Measurements from ENCODE around the gene KIAA1671. TPM values are rescaled to one million over a fixed set of nuclear protein-coding genes. Genes with fewer than 3 reads are reported as not detected.

Gene KIAA1671
- total RNA-seq, 1 donor from 2014 or later = 8.3 TPM

DNA sequence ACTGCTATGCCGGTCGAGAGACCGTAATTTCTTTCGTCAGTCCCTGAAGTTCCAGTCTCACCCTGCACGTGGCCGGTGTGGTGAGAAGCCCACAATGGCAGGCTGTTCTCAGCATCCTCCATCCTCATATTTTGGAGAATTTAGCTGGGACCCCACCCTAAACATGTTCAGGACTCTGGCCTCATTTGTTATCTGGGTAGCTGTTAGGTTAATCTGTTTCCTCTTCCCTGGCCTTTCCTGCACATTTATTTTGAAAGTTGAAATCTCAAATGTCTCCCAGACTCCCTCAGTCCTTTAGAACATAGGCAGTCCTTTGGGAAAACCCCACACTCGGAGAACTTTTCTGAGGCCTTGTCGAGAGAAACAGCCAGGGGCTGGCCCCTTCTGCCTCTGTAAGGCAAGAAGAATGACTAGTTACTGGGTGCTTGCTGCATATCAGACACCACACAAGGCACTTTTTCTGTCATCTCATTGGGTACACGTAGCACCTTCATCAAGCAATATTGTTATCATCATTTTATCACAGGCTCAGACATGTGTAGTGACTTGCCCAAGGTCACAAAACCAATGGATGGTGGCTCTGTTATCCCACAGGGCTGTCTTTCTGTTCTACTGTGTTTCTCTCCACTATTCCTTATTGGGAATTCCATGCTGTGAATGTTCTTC is 137.8 kb downstream of the KIAA1671 start:
- H3K27ac Mint-ChIP-seq (ENCODE audit: unreplicated experiment) = no peak overlapping the region
- peaks cover 11% of the 10 kb centered on the region for H3K4me1 Mint-ChIP-seq (ENCODE audit: unreplicated experiment)

DNA sequence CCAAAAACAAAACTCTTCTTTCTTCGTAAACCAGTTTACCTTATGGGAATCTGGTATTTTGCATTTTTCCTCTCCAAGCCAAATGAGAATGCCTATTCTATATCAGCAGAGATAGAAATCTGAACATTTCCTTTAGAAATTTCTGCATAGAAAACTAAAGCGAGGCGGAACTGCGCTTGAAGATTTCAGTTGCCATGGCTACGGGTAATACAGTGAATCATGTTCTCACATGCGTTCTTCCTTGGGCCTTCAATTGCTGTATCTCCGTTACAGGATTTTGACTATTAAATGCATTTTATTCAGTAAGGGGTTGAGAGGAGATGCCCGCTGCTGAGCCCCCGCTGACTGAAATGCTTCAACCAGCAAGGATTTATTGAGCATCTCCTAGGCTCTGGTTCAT is 138.9 kb downstream of the KIAA1671 start:
- no peaks in the 10 kb centered on the region for H3K9me3 Mint-ChIP-seq (ENCODE audit: unreplicated experiment)
- no peaks in the 10 kb centered on the region for H3K36me3 Mint-ChIP-seq (ENCODE audit: unreplicated experiment)
- TF ChIP-seq, protein P1, sequence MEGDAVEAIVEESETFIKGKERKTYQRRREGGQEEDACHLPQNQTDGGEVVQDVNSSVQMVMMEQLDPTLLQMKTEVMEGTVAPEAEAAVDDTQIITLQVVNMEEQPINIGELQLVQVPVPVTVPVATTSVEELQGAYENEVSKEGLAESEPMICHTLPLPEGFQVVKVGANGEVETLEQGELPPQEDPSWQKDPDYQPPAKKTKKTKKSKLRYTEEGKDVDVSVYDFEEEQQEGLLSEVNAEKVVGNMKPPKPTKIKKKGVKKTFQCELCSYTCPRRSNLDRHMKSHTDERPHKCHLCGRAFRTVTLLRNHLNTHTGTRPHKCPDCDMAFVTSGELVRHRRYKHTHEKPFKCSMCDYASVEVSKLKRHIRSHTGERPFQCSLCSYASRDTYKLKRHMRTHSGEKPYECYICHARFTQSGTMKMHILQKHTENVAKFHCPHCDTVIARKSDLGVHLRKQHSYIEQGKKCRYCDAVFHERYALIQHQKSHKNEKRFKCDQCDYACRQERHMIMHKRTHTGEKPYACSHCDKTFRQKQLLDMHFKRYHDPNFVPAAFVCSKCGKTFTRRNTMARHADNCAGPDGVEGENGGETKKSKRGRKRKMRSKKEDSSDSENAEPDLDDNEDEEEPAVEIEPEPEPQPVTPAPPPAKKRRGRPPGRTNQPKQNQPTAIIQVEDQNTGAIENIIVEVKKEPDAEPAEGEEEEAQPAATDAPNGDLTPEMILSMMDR (IDR thresholded peaks at IDR 0.05) = no peak
- no peak for DNase-seq (ENCODE audit: extremely low spot score, unreplicated experiment)
- H3K4me3 Mint-ChIP-seq (ENCODE audit: unreplicated experiment) = no peak overlapping the region
- H3K4me1 Mint-ChIP-seq (ENCODE audit: unreplicated experiment) = peaks cover 7% of the 10 kb centered on the region
- no peak overlapping the region for H3K27ac Mint-ChIP-seq (ENCODE audit: unreplicated experiment)
- H3K27me3 Mint-ChIP-seq (ENCODE audit: unreplicated experiment) = peaks cover 12% of the 10 kb centered on the region

More for the DNA sequence above, 137.8 kb downstream of the KIAA1671 start:
- Mint-ChIP-seq H3K36me3 (ENCODE audit: unreplicated experiment) (no peaks in the 10 kb centered on the region), H3K27me3 (ENCODE audit: unreplicated experiment) (peaks cover 10% of the 10 kb centered on the region), H3K4me3 (ENCODE audit: unreplicated experiment) (no peak overlapping the region), H3K9me3 (ENCODE audit: unreplicated experiment) (no peaks in the 10 kb centered on the region)
- TF ChIP-seq, protein P1 (IDR thresholded peaks at IDR 0.05) = no peak
- no peak for DNase-seq (ENCODE audit: extremely low spot score, unreplicated experiment)

DNA sequence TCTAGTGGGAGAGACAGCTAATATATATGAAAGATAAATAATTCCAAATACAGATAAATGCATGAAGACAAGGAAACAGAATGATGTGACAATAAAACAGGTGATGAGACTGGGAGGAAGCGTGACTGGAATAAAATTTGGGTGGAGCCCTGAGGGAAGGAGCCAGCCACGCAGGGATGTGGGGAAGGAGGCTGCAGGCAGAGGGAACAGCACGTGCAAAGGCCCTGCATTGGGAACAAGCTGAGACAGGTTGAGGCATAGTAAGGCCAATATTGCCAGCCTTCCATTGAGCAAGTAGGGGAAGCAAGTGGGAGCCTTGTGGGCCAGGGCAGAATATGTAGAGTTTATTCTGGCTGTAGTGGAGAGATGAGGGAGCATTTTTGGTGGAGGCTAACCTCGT is 139.6 kb downstream of the KIAA1671 start:
- DNase-seq (ENCODE audit: extremely low spot score, unreplicated experiment) = no peak
- no peaks in the 10 kb centered on the region for H3K9me3 Mint-ChIP-seq (ENCODE audit: unreplicated experiment)
- H3K4me3 Mint-ChIP-seq (ENCODE audit: unreplicated experiment) = no peak overlapping the region
- H3K4me1 Mint-ChIP-seq (ENCODE audit: unreplicated experiment) = peaks cover 2% of the 10 kb centered on the region
- no peaks in the 10 kb centered on the region for H3K36me3 Mint-ChIP-seq (ENCODE audit: unreplicated experiment)
- no peak overlapping the region for H3K27ac Mint-ChIP-seq (ENCODE audit: unreplicated experiment)
- H3K27me3 Mint-ChIP-seq (ENCODE audit: unreplicated experiment) = peaks cover 12% of the 10 kb centered on the region
- TF ChIP-seq, protein P1 (IDR thresholded peaks at IDR 0.05) = no peak

DNA sequence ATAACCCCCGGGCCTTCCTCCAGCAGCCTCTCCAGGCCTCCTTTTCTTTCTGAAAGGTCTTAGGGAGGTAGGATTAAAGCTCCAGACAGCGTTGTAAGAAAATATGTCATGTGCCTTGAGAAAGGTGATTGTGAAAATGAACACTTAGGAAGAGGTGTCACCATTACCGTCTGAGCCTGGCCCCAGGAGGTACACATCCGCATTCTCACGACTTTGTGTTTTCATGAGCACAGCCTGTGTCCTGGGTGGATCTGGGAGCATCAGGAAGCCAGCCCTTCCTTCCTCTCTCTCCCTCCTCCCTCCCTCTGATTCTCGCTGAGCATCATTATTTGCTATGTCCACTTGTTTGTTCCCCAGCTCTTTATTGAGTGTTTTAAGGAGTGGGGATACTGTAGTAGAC is 142.1 kb downstream of the KIAA1671 start:
- Mint-ChIP-seq H3K36me3 (ENCODE audit: unreplicated experiment) (no peaks in the 10 kb centered on the region), H3K27ac (ENCODE audit: unreplicated experiment) (no peak overlapping the region), H3K4me1 (ENCODE audit: unreplicated experiment) (peaks cover 4% of the 10 kb centered on the region), H3K27me3 (ENCODE audit: unreplicated experiment) (peaks cover 8% of the 10 kb centered on the region), H3K9me3 (ENCODE audit: unreplicated experiment) (no peaks in the 10 kb centered on the region), H3K4me3 (ENCODE audit: unreplicated experiment) (no peak overlapping the region)
- TF ChIP-seq, protein P1 (IDR thresholded peaks at IDR 0.05) = no peak
- no peak for DNase-seq (ENCODE audit: extremely low spot score, unreplicated experiment)

DNA sequence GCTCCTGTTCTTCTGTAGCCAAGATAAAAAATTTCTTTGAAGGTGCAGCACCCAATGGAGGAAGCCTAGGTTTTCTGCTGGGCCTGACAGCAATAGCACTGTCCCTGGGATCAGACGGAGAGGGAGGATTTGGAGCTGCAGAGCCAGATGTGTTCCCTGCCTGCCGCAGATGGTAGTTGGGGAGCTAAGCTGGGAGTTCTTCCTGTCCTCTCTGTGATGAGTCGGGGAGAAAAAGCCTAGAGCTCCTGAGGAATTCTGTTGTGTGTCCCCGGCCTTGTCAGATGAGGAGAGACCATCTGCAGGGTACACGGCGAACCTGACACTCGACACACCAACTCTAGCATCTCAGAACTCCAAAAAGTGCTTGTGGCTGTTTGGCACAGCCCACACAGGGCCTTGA is 143.4 kb downstream of the KIAA1671 start:
- TF ChIP-seq, protein P1 (IDR thresholded peaks at IDR 0.05) = no peak
- Mint-ChIP-seq H3K27me3 (ENCODE audit: unreplicated experiment) (peaks cover 8% of the 10 kb centered on the region), H3K9me3 (ENCODE audit: unreplicated experiment) (no peaks in the 10 kb centered on the region), H3K4me3 (ENCODE audit: unreplicated experiment) (no peak overlapping the region), H3K36me3 (ENCODE audit: unreplicated experiment) (no peaks in the 10 kb centered on the region), H3K27ac (ENCODE audit: unreplicated experiment) (no peak overlapping the region), H3K4me1 (ENCODE audit: unreplicated experiment) (peaks cover 5% of the 10 kb centered on the region)
- no peak for DNase-seq (ENCODE audit: extremely low spot score, unreplicated experiment)
